Stimulated activated CD4-positive, alpha-beta T cell treated with anti-CD3 and anti-CD28 coated beads, Interleukin-15, amount 100 ng/mL, for 48 hours (primary cell): ENCODE results near the gene TMEM256.

Source experiments
- DNase-seq, 2 donors: peaks; one replicate each; pipeline ENCODE4 v3.0.0-alpha.2; 2020; ENCODE audit warnings: low read depth in 2 of 2

TMEM256 gene

DNA sequence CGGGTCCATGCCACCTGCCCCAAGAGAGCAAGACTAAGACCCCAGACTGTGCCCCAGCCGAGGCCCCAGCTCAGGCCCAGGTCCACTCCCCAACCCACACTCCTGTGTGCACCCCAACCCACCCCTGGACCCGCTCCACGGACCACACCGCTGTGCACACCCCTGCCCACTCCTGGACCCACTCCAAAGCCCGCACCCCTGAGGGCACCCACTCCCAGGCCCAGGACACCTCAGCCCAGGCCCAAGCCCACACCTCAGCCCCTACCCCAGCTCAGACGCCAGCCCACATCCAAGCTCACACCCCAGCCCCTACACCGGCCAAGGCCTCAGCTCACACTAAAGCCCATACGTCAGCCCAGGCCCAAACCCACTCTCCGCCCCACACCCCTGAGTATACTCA lies 25.8 kb upstream of the TMEM256 start:
- no peak for DNase-seq

DNA sequence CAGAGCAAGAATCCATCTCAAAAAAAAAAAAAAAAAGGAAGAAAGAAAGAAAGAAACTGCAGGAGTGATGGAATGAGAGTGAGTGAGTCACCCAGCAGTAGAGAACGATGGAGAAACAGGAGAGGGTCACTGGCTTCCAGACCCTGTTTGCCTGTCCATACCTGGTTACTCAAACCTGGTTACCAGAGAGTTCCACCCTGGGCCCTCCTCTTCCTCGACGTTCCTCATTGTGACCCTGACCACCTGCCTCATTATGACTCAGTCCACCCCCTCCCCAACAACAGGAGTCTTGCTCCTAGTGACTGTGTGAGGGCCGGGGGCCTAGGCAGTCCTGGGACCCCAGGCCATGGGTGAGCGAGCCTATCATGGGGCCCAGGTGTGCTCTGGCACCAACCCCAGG lies 24.7 kb upstream of the TMEM256 start, which contains the start of gene SPEM3:
Gene SPEM3, plus strand, starts transcription at position 301 of the 400 bp plus-strand sequence. Its CDS starts 46 bp downstream, at position 347.
- no peak for DNase-seq

DNA sequence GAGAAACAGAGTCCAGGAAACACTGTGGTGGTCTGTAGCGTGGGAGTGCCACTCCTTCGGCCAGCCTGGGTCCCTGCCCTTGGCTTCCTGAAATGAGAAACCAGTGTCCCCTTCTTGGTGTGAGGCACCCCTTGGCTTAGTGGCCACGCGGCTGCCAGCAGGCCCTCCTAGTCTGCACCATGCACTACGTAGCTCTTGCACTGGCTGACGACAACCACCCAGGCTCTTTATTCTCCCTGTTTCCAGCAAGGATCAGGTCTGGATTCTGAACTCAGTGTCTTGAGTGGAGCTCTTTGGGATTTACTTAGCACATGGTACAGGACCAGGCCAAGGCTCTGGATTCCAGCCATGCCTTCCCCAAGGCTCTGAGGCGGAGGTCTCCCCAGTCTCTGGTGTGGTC lies 23.7 kb upstream of the TMEM256 start:
- DNase-seq: no peak

DNA sequence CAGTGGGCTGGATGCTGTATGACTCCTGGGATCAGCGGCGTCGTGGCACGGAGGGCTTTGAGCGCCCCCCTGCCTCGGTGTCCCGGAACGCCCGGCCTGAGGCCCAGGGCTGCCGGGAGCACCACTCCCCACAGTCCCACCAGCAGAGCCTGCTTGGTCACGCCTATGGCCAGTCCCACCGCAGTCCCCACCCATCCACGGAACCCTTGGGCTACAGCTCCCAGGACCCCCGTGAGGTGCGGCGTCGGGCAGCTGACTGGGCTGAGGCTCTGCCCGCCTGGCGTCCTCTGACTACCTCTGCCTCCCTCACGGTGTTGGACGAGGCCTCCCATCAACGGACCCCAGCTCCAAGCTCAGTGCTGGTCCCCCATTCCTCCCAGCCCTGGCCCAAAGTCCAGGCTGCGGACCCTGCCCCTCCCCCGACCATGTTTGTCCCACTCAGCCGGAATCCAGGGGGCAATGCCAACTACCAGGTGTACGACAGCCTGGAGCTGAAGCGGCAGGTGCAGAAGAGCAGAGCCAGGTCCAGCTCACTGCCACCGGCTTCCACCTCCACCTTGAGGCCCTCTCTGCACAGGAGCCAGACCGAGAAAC lies 23.1 kb upstream of the TMEM256 start:
- DNase-seq: no peak

DNA sequence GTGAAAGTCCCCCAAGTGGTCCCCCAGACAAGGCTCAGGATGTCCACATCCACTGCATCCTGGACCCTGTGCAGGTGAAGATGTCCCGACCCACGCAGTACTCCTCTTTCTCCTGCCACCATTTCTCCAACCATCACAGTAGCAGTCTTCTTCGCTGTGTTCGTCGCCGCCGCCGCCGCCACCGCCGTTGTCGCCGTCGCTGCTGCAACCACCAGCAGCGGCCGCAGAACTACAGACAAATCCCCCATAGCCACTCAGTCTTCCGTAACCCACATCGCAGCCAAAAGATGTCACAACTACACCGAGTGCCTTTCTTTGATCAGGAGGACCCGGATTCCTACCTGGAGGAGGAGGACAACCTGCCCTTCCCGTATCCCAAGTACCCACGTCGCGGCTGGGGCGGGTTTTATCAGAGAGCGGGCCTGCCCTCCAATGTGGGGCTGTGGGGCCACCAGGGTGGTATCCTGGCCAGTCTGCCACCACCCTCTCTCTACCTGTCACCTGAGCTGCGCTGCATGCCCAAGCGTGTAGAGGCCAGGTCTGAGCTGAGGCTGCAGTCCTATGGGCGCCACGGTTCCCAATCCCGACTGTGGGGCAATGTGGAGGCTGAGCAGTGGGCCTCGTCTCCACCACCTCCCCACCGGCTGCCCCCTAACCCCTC lies 22.4 kb upstream of the TMEM256 start:
- no peak for DNase-seq

DNA sequence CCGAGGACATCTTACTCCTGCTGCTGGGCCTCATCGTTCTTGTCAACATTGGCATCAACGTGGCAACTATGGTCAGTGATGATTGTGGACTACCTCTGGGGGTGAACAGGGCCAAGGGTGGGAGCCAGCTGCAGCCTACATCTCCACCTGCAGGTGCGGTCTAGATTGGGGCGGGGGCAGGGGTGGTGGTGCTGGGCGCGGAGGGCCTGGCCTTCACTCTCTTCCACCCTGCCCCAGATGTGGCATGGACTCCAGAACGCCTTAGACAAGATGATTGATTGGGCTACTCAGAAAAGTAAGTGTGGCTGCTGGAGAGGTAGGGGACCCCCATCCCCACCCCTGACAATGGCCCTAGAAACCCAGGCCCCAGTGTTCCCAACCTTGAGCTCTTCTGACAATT lies 21.9 kb upstream of the TMEM256 start:
- no peak for DNase-seq

DNA sequence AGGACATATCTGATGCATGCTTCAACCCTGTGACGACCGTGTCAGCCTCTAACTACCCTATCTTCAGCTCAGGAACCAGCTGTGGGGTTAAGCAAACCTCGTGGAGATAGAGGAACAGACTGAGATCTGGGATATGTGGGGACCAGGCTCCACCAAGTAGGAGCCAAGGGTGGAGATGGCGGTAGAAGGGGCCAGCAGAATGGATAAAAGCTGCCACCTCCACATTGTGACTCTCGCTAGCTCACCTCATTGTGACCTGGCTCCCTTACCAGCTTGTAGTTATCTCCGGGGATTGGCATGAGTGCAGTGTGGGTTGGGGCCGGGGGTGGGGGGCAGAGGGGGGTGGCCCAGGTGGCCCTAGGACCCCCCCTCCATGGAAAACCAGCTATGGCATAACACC lies 21.4 kb upstream of the TMEM256 start, which contains the start of gene SPEM2:
Gene SPEM2, plus strand, starts transcription at position 301 of the 400 bp plus-strand sequence. Its CDS starts 73 bp downstream, at position 374.
- no peak for DNase-seq

DNA sequence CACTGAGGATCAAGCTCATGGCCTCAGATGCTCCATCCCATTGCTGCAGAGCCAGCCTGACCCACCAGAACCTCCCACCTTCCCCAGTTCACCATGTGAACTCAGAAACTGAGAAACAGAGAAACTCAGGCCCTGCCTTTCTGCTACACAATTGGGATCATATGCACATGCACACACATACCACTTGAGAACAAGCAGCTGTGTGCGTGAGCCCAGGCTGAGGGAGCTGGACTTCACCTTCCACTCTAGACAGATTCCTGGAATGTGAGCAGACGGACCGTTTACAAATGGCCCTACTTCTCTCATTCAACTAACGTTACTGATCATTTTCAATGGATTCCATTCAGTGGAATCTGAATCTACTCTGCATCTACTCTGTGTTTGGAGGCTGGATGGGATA lies 19.8 kb upstream of the TMEM256 start:
- no peak for DNase-seq

DNA sequence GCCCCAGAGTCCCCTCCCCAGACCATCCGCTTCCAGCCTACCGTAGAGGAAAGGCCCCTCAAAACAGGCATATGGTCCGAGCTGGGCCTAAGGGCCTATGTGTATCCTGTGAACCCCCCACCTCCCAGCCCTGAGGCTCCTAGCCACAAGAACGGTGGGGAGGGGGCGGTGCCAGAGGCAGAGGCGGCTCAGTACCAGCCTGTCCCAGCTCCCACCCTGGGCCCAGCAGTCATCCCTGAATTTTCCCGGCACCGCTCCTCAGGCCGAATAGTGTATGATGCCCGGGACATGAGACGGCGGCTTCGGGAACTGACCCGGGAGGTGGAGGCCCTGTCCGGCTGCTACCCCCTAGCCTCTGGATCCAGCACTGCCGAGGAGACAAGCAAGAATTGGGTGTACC lies 17.3 kb upstream of the TMEM256 start:
- no peak for DNase-seq

DNA sequence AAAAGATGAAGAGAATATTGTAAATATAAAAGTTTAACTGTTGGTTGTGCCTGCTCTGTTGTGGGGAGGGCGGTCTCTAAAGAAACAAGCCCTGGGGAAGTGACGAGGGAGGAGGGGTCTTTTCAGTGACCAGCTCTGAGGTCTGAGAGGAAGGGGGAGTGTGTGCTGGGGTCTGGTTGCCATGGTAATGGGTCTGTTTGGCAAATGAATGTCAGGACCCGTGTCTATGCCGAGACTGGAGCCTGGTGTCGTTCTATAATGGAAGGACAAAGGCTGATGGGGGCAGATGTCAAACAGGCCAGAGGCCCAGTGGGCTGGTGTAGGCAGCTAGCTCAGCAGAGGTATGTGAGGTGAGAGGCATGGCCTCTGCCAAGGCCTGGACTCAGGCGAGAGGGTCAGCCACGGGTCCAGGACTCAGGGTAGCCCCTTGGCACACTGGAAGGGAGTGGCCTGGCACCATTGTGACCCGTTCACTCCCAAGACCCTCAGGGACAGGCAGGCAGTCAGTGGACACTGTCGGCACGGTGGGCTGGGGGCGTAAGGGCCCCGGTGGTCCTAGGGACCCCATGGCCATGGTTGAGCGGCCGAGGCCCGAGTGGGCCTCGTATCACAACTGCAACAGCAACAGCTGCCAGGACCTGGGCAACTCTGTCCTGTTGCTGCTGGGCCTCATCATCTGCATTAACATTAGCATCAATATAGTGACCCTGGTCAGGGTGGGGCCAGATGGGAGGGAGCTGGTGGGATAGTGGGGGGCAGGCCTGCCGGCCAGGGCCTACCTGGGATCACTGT lies 16.1 kb upstream of the TMEM256 start, which contains the start of gene SPEM1:
Gene SPEM1, plus strand, starts transcription at position 506 of the 792 bp plus-strand sequence. Its CDS starts 61 bp downstream, at position 567.
- DNase-seq: no peak

DNA sequence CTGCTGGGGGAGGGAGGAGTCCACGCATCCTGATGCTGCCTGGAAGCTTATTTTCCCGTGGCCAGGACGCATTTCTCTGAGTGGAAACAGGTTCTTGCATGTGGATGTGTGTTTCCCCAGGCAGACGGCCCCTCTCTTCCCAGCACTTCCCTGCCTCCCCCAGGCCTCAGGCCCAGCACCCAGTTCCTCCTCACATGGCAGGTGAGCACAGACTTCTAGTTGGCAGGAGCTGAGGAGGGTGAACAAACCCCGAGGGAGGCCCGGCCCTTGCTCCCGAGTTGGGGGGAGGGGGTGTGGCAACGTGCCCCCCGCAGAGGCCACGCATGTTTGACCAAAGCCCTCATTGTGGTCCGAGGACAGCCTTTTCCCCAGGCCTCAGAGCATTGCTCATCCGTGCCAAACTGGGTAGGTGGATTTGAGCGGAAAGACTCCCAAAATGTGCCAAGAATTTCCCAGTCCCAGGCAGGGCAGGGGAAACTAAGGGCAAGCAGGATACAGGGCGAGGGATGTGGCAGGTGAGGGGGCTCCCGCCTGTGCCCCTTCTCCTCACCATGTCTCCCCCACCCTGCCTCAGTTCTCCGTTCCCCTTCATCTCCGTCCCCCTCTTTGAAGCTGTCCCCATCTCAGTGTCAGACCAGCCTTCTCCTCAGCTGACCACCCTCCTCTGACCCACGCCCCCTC lies 14.7 kb upstream of the TMEM256 start:
- DNase-seq: no peak

DNA sequence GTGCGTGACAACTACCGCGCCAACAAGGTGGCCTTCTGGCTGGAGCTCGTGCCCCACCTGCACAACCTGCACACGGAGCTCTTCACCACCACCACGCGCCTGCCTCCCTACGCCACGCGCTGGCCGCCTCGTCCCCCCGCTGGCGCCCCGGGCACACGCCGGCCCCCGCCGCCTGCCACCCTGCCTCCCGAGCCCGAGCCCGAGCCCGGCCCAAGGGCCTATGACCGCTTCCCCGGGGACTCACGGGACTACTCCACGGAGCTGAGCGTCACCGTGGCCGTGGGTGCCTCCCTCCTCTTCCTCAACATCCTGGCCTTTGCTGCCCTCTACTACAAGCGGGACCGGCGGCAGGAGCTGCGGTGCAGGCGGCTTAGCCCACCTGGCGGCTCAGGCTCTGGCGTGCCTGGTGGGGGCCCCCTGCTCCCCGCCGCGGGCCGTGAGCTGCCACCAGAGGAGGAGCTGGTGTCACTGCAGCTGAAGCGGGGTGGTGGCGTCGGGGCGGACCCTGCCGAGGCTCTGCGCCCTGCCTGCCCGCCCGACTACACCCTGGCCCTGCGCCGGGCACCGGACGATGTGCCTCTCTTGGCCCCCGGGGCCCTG lies 13.3 kb upstream of the TMEM256 start:
- DNase-seq: no peak

DNA sequence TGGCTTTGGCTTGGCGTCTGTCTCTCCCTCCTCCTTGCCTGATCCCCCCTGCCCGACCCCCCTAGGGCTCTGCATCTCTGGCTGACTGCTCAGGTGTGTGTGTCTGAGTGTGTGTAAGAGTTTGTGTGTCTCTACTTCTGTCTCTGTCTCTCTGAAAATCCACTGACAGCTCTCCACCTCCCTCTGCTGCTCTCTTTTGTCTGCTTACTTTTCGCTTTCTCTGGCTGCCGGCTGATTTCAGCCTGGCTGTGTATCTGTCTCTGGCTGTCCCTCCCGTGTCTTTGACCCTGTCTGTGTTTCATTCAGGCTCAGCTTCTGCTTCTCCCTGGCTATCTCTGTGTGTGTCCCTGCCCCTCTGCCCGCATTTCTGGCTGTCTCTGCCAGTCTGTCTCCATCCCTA lies 12.4 kb upstream of the TMEM256 start:
- no peak for DNase-seq

DNA sequence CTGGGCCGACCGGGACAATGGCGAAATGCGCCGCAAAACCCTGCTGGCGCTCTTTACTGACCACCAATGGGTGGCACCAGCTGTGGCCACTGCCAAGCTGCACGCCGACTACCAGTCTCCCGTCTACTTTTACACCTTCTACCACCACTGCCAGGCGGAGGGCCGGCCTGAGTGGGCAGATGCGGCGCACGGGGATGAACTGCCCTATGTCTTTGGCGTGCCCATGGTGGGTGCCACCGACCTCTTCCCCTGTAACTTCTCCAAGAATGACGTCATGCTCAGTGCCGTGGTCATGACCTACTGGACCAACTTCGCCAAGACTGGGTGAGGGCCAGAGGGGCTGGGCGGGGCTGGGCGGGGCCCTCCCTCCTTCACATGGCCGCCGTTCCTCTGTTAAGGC lies 11.9 kb upstream of the TMEM256 start:
- no peak for DNase-seq

DNA sequence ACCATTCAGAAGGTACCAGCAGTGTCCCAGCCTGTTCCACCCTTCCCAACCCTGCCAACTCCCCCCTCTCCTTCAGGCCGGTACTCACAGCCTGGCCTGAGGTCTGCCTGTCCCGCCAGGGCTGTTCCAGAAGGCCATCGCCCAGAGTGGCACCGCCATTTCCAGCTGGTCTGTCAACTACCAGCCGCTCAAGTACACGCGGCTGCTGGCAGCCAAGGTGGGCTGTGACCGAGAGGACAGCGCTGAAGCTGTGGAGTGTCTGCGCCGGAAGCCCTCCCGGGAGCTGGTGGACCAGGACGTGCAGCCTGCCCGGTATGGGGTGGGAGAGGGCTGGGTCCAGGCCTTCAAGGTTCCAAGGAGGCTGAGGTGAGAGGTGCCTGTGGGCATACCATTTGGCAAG lies 10.9 kb upstream of the TMEM256 start:
- DNase-seq: no peak

DNA sequence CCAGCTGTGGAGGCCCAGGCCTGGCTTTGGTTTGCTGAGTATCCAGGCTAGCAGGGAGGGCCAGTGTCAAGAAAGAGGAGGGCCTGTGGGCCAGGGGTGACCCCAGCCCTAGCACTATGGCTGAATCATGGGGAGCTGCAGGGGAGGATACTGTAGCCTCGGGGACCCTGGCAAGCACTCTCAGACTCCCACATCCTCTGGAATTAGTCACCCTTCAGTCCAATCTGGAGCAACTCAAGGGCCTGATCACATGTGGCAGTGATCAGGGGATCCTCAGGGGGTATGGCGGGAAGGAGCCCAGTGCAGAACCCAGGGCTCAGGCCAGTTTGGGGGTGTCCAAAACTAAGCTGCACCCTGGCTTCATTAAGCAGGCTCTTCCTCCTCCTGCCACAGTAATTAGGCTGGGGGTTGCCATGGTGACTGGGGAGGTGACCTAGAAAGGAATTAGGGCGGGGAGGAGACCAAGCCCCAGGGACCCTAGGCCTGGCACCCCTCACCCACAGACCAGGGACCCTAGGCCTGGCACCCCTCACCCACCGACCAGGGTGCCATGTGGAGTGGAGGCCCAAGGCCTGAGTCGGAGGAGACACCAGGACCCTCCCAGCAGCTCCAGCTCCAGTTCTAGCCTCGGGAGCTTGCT lies 9.6 kb upstream of the TMEM256 start:
- no peak for DNase-seq

DNA sequence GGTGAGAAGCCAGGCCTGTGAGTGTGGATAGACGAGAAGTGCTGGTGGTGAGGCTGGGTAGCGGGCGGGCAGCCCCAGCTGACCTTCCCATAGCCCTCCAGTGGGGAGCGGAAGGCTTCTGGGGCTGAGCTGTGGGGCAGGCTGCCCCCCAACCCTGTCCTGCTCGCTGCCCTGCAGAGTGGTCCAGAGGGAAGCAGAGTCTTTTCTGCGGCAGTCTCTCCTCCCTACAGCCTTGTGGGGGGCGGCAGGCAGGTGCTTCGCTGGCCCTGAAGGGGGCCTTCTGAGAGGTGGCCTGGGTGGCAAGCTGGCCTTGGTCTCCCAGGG lies 7.5 kb upstream of the TMEM256 start:
- no peak for DNase-seq

DNA sequence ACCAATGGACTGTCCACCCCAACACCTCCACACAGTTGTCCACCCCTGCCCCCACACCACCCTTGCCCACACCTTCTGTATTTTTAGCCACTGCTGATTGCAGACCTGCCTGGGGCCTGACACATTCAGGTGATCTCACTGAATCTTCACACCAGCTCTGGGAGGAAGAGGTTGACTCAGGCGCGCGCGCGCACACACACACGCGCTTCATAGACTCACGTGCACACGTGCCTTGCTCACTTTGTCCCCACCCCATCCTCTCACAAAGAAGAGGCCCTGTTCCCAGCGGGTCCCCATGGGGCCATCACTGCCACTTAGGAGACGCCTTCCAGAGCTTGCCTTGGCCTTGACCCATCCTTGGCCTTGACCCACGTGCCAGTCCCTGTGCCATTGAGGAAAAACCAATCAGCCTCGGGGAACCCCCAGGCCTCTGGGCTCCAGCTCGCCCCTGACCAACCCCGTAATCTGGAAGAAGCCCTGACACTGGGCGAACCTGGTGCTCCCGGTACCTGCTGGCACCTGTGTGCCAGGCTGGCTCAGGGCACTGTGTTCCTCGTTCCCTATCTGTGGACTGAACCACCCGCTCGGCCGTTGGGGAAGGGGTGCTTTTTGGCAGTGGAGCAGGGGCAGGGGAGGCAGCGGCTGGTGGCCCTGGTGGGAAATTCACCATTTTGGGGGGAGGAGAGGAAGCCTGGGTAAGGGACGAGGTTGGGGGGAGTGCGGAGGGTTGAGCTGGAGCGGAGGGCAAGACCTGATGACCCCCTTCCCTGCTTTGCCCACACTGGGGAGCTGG lies 6.9 kb upstream of the TMEM256 start:
- DNase-seq: no peak

DNA sequence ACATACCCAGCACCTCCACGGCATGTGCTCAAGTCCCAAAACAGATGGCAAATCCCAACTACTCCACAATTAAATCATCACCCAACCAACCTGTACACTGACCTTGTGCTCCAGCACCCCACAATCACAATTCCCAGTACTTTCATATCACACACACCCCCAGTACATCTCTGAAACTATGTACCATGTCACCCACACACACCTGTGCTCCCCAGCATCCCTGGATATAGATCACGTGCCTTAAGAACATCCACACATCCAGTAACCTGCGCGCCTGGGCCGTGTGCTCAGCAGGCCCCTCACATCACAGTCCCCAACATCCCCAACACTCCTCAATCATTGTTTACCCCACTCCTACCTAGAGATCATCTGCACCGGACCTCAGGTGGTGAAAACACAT lies 5.8 kb upstream of the TMEM256 start:
- DNase-seq: no peak

DNA sequence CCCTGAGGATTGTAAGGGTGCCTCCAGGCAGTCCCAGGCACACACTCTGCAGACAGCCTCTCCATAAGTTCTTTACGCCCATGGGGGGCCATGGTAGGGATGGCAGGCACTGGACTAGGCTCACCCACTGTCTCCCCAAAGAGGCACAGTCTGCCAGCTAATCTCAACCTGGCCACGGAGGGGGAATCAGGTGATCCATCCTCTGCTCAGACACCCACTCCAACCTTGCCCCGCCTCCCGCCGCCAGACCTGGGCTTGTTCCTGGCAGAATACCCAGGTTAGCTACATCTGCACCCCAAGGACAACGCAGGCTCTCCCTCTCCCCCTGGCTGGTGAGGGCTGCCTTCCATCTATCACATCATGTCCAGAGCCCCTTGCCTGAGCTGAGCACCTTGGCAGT lies 5.0 kb upstream of the TMEM256 start:
- DNase-seq: no peak
